ENCODE data around the gene ITGA11.

The ITGA11 gene

GRCh38 chr15:68386587-68387288 lies 45.2 kb downstream of the ITGA11 start:
- DNase-seq: no peak

GRCh38 chr15:68385671-68386586 lies 46.0 kb downstream of the ITGA11 start:
- no peak for DNase-seq

GRCh38 chr15:68385240-68385561 lies 46.8 kb downstream of the ITGA11 start:
- no peak for DNase-seq

DNA sequence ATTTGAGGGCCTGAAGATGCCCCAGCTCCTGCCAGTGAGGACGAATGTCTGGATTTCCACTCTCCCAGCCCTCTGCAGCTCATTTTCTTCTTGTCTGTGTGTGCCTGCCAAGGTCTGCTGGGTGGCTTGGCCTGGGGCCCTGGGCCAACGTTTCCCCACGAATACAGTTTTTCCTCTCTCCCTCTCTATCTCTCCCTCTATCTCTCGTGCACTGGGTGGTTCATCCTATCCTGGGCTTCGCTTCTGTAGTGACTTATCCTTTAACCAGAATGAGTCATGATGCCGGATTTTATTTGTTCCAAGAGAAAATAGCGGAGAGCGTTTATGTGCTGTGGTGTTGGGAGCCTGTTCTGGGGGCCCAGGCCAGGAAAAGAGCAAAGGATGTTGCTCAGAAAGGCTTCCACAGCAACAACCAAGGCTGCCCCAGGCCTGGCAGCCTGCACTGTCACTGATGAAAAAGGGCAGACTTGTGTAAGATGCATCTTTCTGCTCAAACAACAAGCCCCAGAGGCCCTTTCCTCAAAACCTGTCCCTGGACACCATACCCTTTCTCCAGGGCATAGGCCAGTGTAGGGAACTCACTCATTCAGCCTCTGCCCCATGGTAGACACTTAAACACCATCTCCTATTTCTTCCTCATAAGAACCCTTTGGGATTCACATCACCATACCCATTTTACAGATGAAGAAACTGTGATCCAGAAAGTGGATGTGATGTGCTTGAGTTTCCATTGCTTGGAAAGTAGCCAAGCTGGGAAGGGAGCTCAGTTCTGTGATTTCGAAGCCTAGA lies 47.3 kb downstream of the ITGA11 start:
- DNase-seq: no peak

DNA sequence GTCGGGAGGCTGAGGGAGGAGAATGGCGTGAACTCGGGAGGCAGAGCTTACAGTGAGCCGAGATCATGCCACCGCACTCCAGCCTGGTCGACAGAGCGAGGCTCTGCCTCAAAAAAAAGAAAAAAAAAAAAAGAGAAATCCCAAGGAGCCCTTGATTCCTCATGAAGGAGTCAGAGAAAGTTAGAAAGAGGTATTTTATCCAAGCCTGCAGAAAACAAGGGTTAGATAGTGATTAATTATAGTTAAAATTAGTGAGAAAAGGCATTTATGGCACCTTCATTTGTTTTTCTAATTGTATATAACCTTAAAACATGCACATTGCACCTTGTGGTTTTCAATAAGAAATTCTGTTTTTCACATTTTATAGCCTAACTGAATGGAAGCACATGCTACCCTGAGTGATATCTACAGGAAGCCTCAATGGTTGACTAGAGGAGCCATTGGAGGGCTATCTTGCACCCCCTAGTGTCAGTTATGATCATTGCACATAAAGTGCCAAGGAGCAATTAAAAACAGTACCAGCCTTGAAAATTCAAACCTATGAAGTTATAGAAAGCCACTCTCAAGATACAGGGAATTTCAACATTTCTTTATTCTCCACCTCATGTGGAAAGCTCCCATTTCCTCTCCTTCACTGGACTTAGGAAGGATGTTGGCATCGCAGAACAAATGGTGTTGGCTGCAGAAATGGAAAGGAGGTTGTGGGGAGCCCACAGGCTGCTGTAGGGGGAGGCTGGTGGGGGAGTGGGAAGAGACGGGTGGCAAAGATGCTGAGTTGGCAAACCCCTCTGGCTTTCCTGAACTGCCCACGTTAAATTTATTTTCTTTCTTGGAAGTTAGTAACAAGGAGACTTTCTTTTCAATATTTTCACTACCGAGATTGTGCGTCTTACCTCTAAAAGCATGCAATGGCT lies 48.5 kb downstream of the ITGA11 start:
- DNase-seq: peak in 1 of 2 experiments; percentile 15

GRCh38 chr15:68382286-68383007 lies 49.5 kb downstream of the ITGA11 start:
- DNase-seq: no peak

- DNase-seq: no peak
These were observed 51.5 kb downstream of the ITGA11 start for GRCh38 chr15:68380456-68380855.

- DNase-seq: no peak
These were observed 52.1 kb downstream of the ITGA11 start for GRCh38 chr15:68379759-68380290.

DNA sequence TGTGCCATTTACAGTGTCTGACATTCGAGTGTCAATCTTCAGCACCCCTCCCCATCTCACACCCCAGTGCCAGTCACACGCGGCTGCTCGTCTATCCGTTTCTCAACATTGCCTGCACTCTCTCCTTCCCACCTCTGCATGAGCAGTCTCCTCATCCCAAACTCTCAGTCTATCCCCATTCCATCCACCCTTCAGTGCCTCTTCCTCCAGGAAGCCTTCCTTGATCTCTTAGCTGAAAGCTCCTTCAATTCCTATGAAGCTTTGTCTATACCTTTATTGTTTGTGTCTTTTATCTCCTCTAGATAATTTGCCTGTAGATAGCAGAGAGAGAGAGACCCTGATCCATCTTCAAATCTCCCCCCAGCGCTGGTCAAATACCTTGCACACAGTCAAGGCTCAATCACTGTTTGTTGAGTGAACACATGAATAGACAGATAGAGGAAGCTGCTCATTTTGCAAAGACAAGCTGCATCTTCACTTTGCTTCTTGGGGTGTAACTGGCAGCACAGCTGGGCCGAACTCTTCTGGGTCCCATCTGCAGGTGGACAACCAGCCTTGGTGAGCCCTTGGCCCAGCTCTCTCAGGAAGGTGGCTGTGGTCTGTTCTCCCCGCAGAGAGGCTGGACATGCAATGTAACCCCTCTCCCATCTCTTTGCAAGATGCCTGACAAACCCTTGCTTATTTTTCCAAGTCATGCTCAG lies 52.8 kb downstream of the ITGA11 start:
- no peak for DNase-seq

GRCh38 chr15:68378595-68378994 lies 53.4 kb downstream of the ITGA11 start:
- DNase-seq: no peak

- DNase-seq: no peak
These were observed 54.2 kb downstream of the ITGA11 start for GRCh38 chr15:68377766-68378165.

- no peak for DNase-seq
These were observed 55.4 kb downstream of the ITGA11 start for GRCh38 chr15:68376447-68377060.

- DNase-seq: no peak
These were observed 56.2 kb downstream of the ITGA11 start for GRCh38 chr15:68375716-68376220.

DNA sequence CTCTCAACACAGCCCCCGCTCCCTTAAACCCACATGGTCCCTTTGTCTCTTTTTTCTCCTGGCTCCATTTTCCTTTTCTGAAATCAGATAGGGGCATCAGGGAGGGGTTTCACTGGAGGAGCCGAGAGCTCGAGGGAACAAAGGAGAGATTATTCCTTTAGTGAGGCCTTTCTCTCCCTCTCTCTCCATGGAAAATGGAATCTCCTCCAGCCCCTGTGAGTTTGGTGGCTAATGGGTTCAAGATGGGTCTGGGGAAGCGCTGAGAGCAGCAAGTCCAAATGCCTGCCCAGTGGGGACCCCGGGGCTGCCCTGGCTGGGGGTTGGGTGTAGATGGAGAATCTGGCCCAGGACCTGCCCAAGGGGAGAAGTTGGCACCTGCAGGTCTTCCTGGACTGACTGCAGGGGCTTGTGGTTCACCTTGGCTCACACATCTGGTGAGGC lies 56.8 kb downstream of the ITGA11 start:
- DNase-seq: no peak

- no peak for DNase-seq
These were observed 57.7 kb downstream of the ITGA11 start for GRCh38 chr15:68374168-68374745.

DNA sequence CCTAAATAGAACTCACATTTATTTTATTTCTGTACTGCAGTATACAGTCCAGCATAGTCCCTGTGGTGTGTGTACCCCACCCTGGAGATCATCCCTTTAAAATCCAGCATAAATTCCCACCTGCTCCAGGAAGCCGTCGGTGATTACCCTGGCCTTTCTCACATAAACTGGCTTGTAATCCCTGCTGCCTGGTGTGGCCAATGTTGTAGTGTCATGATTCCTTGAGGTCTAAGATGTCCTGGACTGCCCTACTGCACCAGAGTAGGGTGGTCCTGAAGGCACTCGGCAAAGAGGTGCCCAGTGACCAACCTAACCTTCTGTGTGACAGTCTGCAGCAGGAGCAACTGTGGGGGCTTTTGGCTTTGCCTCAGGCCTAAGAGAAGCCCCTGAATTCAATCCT lies 58.9 kb downstream of the ITGA11 start:
- DNase-seq: no peak

GRCh38 chr15:68372291-68372811 lies 59.6 kb downstream of the ITGA11 start:
- no peak for DNase-seq

- no peak for DNase-seq
These were observed 60.1 kb downstream of the ITGA11 start for GRCh38 chr15:68371851-68372250.

DNA sequence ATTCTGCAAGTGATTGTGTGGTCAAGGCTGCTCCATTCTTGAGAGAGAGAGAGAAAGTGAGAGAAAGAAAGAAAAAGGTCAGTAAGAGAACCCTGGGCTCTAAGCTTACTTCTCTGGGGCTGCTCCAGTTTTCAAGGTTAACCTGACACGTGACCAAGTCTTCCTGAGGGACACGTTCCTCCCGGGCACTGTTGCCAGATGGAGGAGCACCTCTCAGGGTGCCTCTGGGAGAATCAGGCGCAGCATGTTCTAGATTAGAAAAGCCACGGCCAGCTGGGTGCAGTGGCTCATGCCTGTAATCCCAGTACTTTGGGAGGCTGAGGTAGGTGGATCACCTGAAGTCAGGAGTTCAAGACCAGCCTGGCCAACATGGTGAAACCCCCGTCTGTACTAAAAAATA lies 60.8 kb downstream of the ITGA11 start:
- DNase-seq: no peak
